ENCODE data around the gene GATA1. TPM values are rescaled to one million over a fixed set of nuclear protein-coding genes. Genes with fewer than 3 reads are reported as not detected.

The GATA1 gene
- total RNA-seq, 1 donor from 2014 or later: not detected

GRCh38 chrX:48802089-48802904 is 15.9 kb downstream of the GATA1 start:
- Histone ChIP-seq H3K27ac (ENCODE audit: low read depth, low read length) (peak overlapping the region; percentile 95), H3K4me3 (ENCODE audit: insufficient read depth, low read depth, low read length) (peak overlapping the region; percentile 68), H3K9me3 (ENCODE audit: insufficient read depth, low read depth, low read length) (no peaks in the 10 kb centered on the region), H4K20me1 (ENCODE audit: insufficient read depth, low read length) (no peaks in the 10 kb centered on the region), H3K36me3 (ENCODE audit: insufficient read depth, low read length) (no peaks in the 10 kb centered on the region), H3K4me2 (ENCODE audit: low read length) (peak overlapping the region; percentile 87), H3K27me3 (ENCODE audit: insufficient read depth, low read length) (no peaks in the 10 kb centered on the region), H3K4me1 (ENCODE audit: insufficient read depth, low read length) (peaks cover 10% of the 10 kb centered on the region), H2AFZ (ENCODE audit: low read depth, low read length) (peak overlapping the region; percentile 44), H3K79me2 (ENCODE audit: insufficient read depth, low read length) (no peaks in the 10 kb centered on the region), H3K9ac (ENCODE audit: low read length) (peak overlapping the region; percentile 96)
- DNase-seq (ENCODE audit: low read depth) (peak; percentile 67), FAIRE-seq (no peak)
- no peaks in the 10 kb centered on the region for H3K9me3 Mint-ChIP-seq (ENCODE audit: unreplicated experiment)
- H3K4me1 Mint-ChIP-seq (ENCODE audit: low read depth, unreplicated experiment): peaks cover 3% of the 10 kb centered on the region
- H3K27ac Mint-ChIP-seq (ENCODE audit: unreplicated experiment): peak overlapping the region; percentile 100
- peak overlapping the region; percentile 95 for H3K4me3 Mint-ChIP-seq (ENCODE audit: unreplicated experiment)
- TF ChIP-seq CTCF (IDR thresholded peaks at IDR 0.05; ENCODE audit: insufficient read depth, low read depth, low read length) (no peak), EZH2 (IDR thresholded peaks at IDR 0.05; ENCODE audit: insufficient read depth, low read length) (no peak)
- H3K27me3 Mint-ChIP-seq (ENCODE audit: low read depth, unreplicated experiment): no peaks in the 10 kb centered on the region
- no peaks in the 10 kb centered on the region for H3K36me3 Mint-ChIP-seq (ENCODE audit: low read depth, unreplicated experiment)

GRCh38 chrX:48802905-48803200 is 16.5 kb downstream of the GATA1 start:
- Histone ChIP-seq H3K36me3 (ENCODE audit: insufficient read depth, low read length) (no peaks in the 10 kb centered on the region), H3K27ac (ENCODE audit: low read depth, low read length) (no peak overlapping the region), H3K27me3 (ENCODE audit: insufficient read depth, low read length) (no peaks in the 10 kb centered on the region), H3K79me2 (ENCODE audit: insufficient read depth, low read length) (no peaks in the 10 kb centered on the region), H3K9ac (ENCODE audit: low read length) (peak overlapping the region; percentile 96), H3K4me2 (ENCODE audit: low read length) (peak overlapping the region; percentile 87), H3K4me3 (ENCODE audit: insufficient read depth, low read depth, low read length) (peak overlapping the region; percentile 68), H2AFZ (ENCODE audit: low read depth, low read length) (no peak overlapping the region), H3K4me1 (ENCODE audit: insufficient read depth, low read length) (peaks cover 10% of the 10 kb centered on the region), H4K20me1 (ENCODE audit: insufficient read depth, low read length) (no peaks in the 10 kb centered on the region), H3K9me3 (ENCODE audit: insufficient read depth, low read depth, low read length) (no peaks in the 10 kb centered on the region)
- no peaks in the 10 kb centered on the region for H3K36me3 Mint-ChIP-seq (ENCODE audit: low read depth, unreplicated experiment)
- peaks cover 3% of the 10 kb centered on the region for H3K4me1 Mint-ChIP-seq (ENCODE audit: low read depth, unreplicated experiment)
- DNase-seq (ENCODE audit: low read depth): no peak
- H3K27ac Mint-ChIP-seq (ENCODE audit: unreplicated experiment): peak overlapping the region; percentile 100
- no peaks in the 10 kb centered on the region for H3K9me3 Mint-ChIP-seq (ENCODE audit: unreplicated experiment)
- FAIRE-seq: no peak
- peak overlapping the region; percentile 95 for H3K4me3 Mint-ChIP-seq (ENCODE audit: unreplicated experiment)
- TF ChIP-seq CTCF (IDR thresholded peaks at IDR 0.05; ENCODE audit: insufficient read depth, low read depth, low read length) (no peak), EZH2 (IDR thresholded peaks at IDR 0.05; ENCODE audit: insufficient read depth, low read length) (no peak)
- no peaks in the 10 kb centered on the region for H3K27me3 Mint-ChIP-seq (ENCODE audit: low read depth, unreplicated experiment)

GRCh38 chrX:48806081-48806480 is 19.7 kb downstream of the GATA1 start:
- Histone ChIP-seq H3K4me2 (ENCODE audit: low read length) (no peak overlapping the region), H3K27ac (ENCODE audit: low read depth, low read length) (no peak overlapping the region), H3K36me3 (ENCODE audit: insufficient read depth, low read length) (no peaks in the 10 kb centered on the region), H3K4me1 (ENCODE audit: insufficient read depth, low read length) (peaks cover 5% of the 10 kb centered on the region), H3K9me3 (ENCODE audit: insufficient read depth, low read depth, low read length) (no peaks in the 10 kb centered on the region), H3K27me3 (ENCODE audit: insufficient read depth, low read length) (no peaks in the 10 kb centered on the region), H3K4me3 (ENCODE audit: insufficient read depth, low read depth, low read length) (no peak overlapping the region), H2AFZ (ENCODE audit: low read depth, low read length) (no peak overlapping the region), H3K9ac (ENCODE audit: low read length) (no peak overlapping the region), H4K20me1 (ENCODE audit: insufficient read depth, low read length) (no peaks in the 10 kb centered on the region), H3K79me2 (ENCODE audit: insufficient read depth, low read length) (no peaks in the 10 kb centered on the region)
- Mint-ChIP-seq H3K4me1 (ENCODE audit: low read depth, unreplicated experiment) (no peaks in the 10 kb centered on the region), H3K27me3 (ENCODE audit: low read depth, unreplicated experiment) (no peaks in the 10 kb centered on the region), H3K9me3 (ENCODE audit: unreplicated experiment) (no peaks in the 10 kb centered on the region), H3K27ac (ENCODE audit: unreplicated experiment) (peak overlapping the region; percentile 58), H3K36me3 (ENCODE audit: low read depth, unreplicated experiment) (no peaks in the 10 kb centered on the region), H3K4me3 (ENCODE audit: unreplicated experiment) (no peak overlapping the region)
- peak; percentile 77 for FAIRE-seq
- DNase-seq (ENCODE audit: low read depth): no peak
- no peak for TF ChIP-seq CTCF (IDR thresholded peaks at IDR 0.05; ENCODE audit: insufficient read depth, low read depth, low read length)
- no peak for TF ChIP-seq EZH2 (IDR thresholded peaks at IDR 0.05; ENCODE audit: insufficient read depth, low read length)
